Tibial nerve (tissue), 3 donors: ENCODE data around the gene KIF21A.

Experiments
- POLR2A ChIP-seq, 2 donors: fragments of 450-650 bp; IDR thresholded peaks; one replicate each; pipeline ENCODE4 v1.6.1; 2017; ENCODE audit warnings: antibody characterized with exemption in 2 of 2, mild to moderate bottlenecking in 2 of 2, moderate library complexity in 2 of 2
- TF ChIP-seq, protein P1 (sequence below), 5 experiments: fragments of 200-600 bp in 3 of 5; fragments of 450-650 bp in 2 of 5; sonication (generic) in 3 of 5; IDR thresholded peaks; one replicate each; pipeline ENCODE4 v1.5.1; 2016 to 2019; ENCODE audit warnings: antibody characterized with exemption in 5 of 5, mild to moderate bottlenecking in 3 of 5, moderate library complexity in 2 of 5

DNA sequence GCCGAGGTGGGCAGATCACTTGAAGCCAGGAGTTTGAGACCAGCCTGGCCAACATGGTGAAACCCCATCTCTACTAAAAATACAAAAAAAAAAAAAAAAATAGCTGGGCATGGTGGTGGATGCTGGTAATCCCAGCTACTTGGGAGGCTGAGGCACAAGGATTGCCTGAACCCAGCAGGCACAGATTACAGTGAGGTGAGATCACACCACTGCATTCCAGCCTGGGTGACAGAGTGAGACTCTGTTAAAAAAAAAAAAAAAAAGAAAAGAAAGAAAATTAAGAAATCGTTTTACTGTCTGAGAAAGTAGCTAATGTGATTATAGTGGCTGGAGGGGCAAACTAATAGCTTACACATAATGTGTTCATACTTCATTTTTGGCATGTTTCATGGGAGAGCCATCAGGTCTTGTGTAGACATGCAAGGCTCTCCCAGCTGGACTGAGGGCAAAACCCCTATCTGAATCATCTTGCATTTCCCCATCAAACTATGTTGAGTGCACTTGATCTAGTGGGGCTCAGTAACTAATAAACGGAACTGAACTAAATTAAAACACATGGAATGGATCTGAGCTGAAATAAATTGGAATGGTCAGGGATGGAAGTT lies 16.2 kb downstream of the KIF21A start:
- TF ChIP-seq, protein P1, sequence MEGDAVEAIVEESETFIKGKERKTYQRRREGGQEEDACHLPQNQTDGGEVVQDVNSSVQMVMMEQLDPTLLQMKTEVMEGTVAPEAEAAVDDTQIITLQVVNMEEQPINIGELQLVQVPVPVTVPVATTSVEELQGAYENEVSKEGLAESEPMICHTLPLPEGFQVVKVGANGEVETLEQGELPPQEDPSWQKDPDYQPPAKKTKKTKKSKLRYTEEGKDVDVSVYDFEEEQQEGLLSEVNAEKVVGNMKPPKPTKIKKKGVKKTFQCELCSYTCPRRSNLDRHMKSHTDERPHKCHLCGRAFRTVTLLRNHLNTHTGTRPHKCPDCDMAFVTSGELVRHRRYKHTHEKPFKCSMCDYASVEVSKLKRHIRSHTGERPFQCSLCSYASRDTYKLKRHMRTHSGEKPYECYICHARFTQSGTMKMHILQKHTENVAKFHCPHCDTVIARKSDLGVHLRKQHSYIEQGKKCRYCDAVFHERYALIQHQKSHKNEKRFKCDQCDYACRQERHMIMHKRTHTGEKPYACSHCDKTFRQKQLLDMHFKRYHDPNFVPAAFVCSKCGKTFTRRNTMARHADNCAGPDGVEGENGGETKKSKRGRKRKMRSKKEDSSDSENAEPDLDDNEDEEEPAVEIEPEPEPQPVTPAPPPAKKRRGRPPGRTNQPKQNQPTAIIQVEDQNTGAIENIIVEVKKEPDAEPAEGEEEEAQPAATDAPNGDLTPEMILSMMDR (IDR thresholded peaks at IDR 0.05) = no peak
- TF ChIP-seq POLR2A (IDR thresholded peaks at IDR 0.05) = no peak
